ENCODE data around the gene SSR2. TPM values are rescaled to one million over a fixed set of nuclear protein-coding genes. Genes with fewer than 3 reads are reported as not detected.

Gene SSR2
- total and polyA plus RNA-seq, 7 experiments from 2014 or later, result 207 to 393 (median 268) TPM

DNA sequence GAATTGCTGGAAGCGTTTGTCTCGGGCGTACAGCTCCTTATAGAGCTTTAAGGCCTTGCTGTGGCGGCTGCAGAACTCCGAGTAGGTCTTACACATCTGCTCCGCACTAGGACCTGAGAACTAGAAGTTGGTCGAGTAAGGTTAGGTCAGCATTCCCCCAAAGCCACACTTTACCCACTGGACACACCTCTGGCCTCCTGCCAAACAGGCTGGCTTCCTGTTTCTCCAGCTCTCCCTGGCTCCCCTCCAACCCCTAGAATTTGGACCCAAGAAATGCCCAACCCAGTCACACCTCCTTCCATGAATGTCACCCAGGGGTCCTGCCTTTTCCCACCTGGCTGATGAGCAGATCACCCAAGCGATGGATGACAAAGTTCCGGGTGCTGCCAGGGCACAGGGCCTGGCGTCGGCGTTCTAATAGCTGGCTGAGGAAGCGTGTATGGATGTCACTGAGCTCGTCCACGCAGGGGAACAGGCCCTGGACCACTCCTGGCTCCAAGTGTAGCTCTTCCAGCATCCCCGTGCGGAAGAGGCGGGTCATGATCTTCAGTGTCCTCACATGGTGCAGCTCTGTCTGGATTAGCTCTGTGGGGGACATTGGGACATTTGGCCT lies 58.0 kb downstream of the SSR2 start:
- intact Hi-C loops (cut with micrococcal nuclease), result no loop called here
- H3K27ac ChIP-seq (ENCODE audit: low read depth, low read length), result peak overlapping the region; percentile 27

DNA sequence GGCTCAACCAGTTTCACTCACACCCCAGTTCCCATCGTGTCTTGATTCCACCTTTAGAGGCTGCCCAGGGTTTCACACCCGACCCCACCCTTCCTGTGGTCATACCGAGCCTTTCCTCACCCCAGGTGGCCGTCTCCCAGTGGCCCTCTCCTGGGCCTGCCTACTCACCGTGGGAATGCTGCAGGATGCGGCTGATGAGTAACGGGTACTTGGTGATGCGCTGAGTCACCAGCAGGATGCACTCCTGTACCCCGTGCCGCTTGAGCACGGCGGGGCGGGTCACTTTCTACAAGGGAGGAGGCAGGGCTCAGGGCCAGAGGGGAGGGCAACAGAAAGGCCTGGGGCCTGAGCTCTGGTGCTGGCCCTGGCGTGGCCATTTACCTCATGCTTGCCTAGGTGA lies 58.8 kb downstream of the SSR2 start:
- no peak overlapping the region for H3K27ac ChIP-seq (ENCODE audit: low read depth, low read length)
- POLR2A ChIA-PET, result interaction anchor here (1.1 to 2.0 kb wide), 5 partner anchors 8 to 17 kb away, joined by 3 to 12 read pairs (median 5); partner anchors contain the start of gene ARHGEF2

More for the DNA sequence above, 58.0 kb downstream of the SSR2 start:
- Histone ChIP-seq H3K36me3 (ENCODE audit: control insufficient read depth in 2 of 3, insufficient read depth in 3 of 3, low read length in 3 of 3) (peaks cover 38 to 94% (median 56%) of the 10 kb centered on the region in 3 experiments), H3K4me1 (ENCODE audit: control insufficient read depth in 2 of 2, insufficient read depth in 2 of 2, low read length in 2 of 2) (peaks cover 12 to 16% of the 10 kb centered on the region in 2 donors), H3K9me3 (ENCODE audit: control insufficient read depth in 2 of 3, low read length in 3 of 3) (no peaks in the 10 kb centered on the region), H3K27me3 (ENCODE audit: control insufficient read depth in 2 of 2, insufficient read depth in 2 of 2, low read length in 2 of 2) (no peaks in the 10 kb centered on the region), H3K4me3 (ENCODE audit: low read length) (no peak overlapping the region)
- Mint-ChIP-seq H3K9me3 (no peaks in the 10 kb centered on the region), H3K27me3 (no peaks in the 10 kb centered on the region), H3K27ac (peak overlapping the region in 3 of 9 donors; percentile 38 to 82 (median 59)), H3K36me3 (peaks cover 0 to 44% (median 16%) of the 10 kb centered on the region in 5 donors), H3K4me3 (no peak overlapping the region), H3K4me1 (peaks cover 18 to 42% (median 28%) of the 10 kb centered on the region in 7 donors)
- ATAC-seq (no peak), DNase-seq (no peak)
- ChIA-PET CTCF (interaction anchor here (0.6 to 1.6 kb wide), 2 partner anchors 26 to 27 kb away, joined by 3 to 6 read pairs; no protein-coding TSS in a partner anchor), POLR2A (interaction anchor here (1.1 to 1.7 kb wide), 4 partner anchors 12 to 18 kb away, joined by 3 to 12 read pairs (median 5); partner anchors contain the start of gene ARHGEF2)

DNA sequence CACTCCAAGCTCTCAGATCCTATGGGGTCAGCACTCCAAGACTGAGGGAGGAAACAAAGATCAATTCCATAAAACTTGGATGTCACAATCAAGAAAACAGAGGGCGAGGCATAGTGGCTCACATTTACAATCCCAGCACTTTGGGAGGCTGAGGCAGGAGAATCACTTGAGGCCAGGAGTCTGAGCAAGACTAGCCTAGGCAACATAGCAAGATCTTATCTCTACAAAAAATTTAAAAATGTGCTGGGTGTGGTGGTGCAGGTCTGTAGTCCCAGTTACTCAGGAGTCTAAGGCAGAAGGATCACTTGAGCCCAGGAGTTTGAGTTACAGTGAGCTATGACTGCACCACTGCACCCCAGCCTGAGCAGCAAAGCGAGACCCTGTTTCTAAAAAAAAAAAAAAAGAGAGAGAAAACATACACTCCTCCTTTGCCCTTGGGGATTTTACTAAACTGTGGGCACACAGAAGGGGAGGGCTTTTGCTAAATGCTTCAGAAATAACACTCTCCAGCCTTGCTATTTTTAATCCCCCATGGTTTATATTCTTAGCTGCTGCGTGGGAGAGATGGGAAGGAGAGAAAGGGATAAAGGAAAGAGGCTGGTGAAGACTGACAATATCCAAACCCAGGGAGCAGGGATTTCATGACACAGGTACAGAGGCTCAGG lies 60.5 kb downstream of the SSR2 start:
- no peaks in the 10 kb centered on the region for H3K4me1 ChIP-seq (ENCODE audit: control insufficient read depth in 2 of 2, insufficient read depth in 2 of 2, low read length in 2 of 2)
- H3K27me3 Mint-ChIP-seq, result no peaks in the 10 kb centered on the region
- H3K9me3 ChIP-seq (ENCODE audit: control insufficient read depth in 2 of 3, low read length in 3 of 3), result no peaks in the 10 kb centered on the region
- H3K36me3 ChIP-seq (ENCODE audit: control insufficient read depth in 2 of 3, insufficient read depth in 3 of 3, low read length in 3 of 3), result peaks cover 40 to 96% (median 55%) of the 10 kb centered on the region in 3 experiments
- peak overlapping the region; percentile 58 to 91 (median 67) for H3K27ac Mint-ChIP-seq
- H3K4me3 ChIP-seq (ENCODE audit: low read length), result no peak overlapping the region
- intact Hi-C loops (cut with micrococcal nuclease), result no loop called here
- no peak for ATAC-seq
- ChIA-PET CTCF (interaction anchor here (0.7 kb wide), 1 partner anchor 190 kb away, joined by 4 read pairs; no protein-coding TSS in a partner anchor), POLR2A (interaction anchor here (0.6 to 2.0 kb wide), 4 partner anchors 10 to 19 kb away, joined by 3 to 5 read pairs (median 4); no protein-coding TSS in a partner anchor)
- H3K36me3 Mint-ChIP-seq, result peaks cover under 1 to 39% (median 24%) of the 10 kb centered on the region in 5 donors
- DNase-seq, result no peak
- peak overlapping the region; percentile 40 for H3K27ac ChIP-seq (ENCODE audit: low read depth, low read length)
- no peak overlapping the region for H3K4me3 Mint-ChIP-seq
- no peaks in the 10 kb centered on the region for H3K27me3 ChIP-seq (ENCODE audit: control insufficient read depth in 2 of 2, insufficient read depth in 2 of 2, low read length in 2 of 2)
- H3K4me1 Mint-ChIP-seq, result peaks cover 0 to 30% (median 8%) of the 10 kb centered on the region in 7 donors
- H3K9me3 Mint-ChIP-seq, result no peaks in the 10 kb centered on the region

More for the DNA sequence above, 58.8 kb downstream of the SSR2 start:
- CTCF ChIA-PET, result interaction anchor here (0.8 to 1.6 kb wide), 2 partner anchors 28 to 105 kb away, joined by 3 to 6 read pairs; partner anchors contain the start of gene GON4L
- ATAC-seq (peak; percentile 84), DNase-seq (no peak)
- Histone ChIP-seq H3K4me3 (ENCODE audit: low read length) (no peak overlapping the region), H3K9me3 (ENCODE audit: control insufficient read depth in 2 of 3, low read length in 3 of 3) (no peaks in the 10 kb centered on the region), H3K4me1 (ENCODE audit: control insufficient read depth in 2 of 2, insufficient read depth in 2 of 2, low read length in 2 of 2) (peaks cover 5 to 9% of the 10 kb centered on the region in 2 donors), H3K36me3 (ENCODE audit: control insufficient read depth in 2 of 3, insufficient read depth in 3 of 3, low read length in 3 of 3) (peaks cover 46 to 96% (median 62%) of the 10 kb centered on the region in 3 experiments), H3K27me3 (ENCODE audit: control insufficient read depth in 2 of 2, insufficient read depth in 2 of 2, low read length in 2 of 2) (no peaks in the 10 kb centered on the region)
- peaks cover 12 to 40% (median 20%) of the 10 kb centered on the region in 7 donors for H3K4me1 Mint-ChIP-seq
- H3K27ac Mint-ChIP-seq, result peak overlapping the region in 5 of 9 donors; percentile 37 to 86 (median 63)
- H3K27me3 Mint-ChIP-seq, result no peaks in the 10 kb centered on the region
- no peaks in the 10 kb centered on the region for H3K9me3 Mint-ChIP-seq
- no peak overlapping the region for H3K4me3 Mint-ChIP-seq
- peaks cover 0 to 49% (median 23%) of the 10 kb centered on the region in 5 donors for H3K36me3 Mint-ChIP-seq
- intact Hi-C loops (cut with micrococcal nuclease), result no loop called here

Other genes starting within 250 kb of the SSR2 start
- 100 to 1,000 TPM in 4 of 5 experiments, 10 to 100 TPM in 1; 87.2 to 138 (median 106) TPM for gene GON4L, start 163.7 kb downstream of the SSR2 start, total RNA-seq
- gene GON4L, start 163.7 kb downstream of the SSR2 start, polyA plus RNA-seq, result 10 to 100 TPM; 25.4 to 40.5 TPM
- gene SYT11, start 161.4 kb downstream of the SSR2 start, total RNA-seq, result 10 to 100 TPM in 2 of 5 experiments, 1 to 10 TPM in 3; 1.4 to 22.9 (median 2.7) TPM
- under 1 TPM; 0.39 to 0.48 TPM for gene SYT11, start 161.4 kb downstream of the SSR2 start, polyA plus RNA-seq
- gene RIT1, start 109.6 kb downstream of the SSR2 start, total RNA-seq, result 10 to 100 TPM; 34.0 to 83.9 (median 41.4) TPM
- gene RIT1, start 109.6 kb downstream of the SSR2 start, polyA plus RNA-seq, result 10 to 100 TPM; 19.1 to 19.7 TPM
- gene KHDC4, start 86.5 kb downstream of the SSR2 start, total RNA-seq, result 100 to 1,000 TPM in 2 of 5 experiments, 10 to 100 TPM in 3; 64.6 to 117 (median 79.8) TPM
- gene KHDC4, start 86.5 kb downstream of the SSR2 start, polyA plus RNA-seq, result 1 to 10 TPM; 8.1 to 9.3 TPM
- not detected for gene RXFP4, start 79.3 kb downstream of the SSR2 start, total RNA-seq
- 1 to 10 TPM in 1 of 2 donors, under 1 TPM in 1; 0.60 to 1.3 TPM for gene RXFP4, start 79.3 kb downstream of the SSR2 start, polyA plus RNA-seq
- gene ARHGEF2, start 42.4 kb downstream of the SSR2 start, total RNA-seq, result 100 to 1,000 TPM; 108 to 236 (median 182) TPM
- 10 to 100 TPM; 17.0 to 28.5 TPM for gene ARHGEF2, start 42.4 kb downstream of the SSR2 start, polyA plus RNA-seq
- 10 to 100 TPM; 16.2 to 37.6 (median 31.3) TPM for gene UBQLN4, start 32.8 kb upstream of the SSR2 start, total RNA-seq
- 1 to 10 TPM; 6.7 to 9.9 TPM for gene UBQLN4, start 32.8 kb upstream of the SSR2 start, polyA plus RNA-seq
- 10 to 100 TPM; 13.3 to 66.1 (median 27.9) TPM for gene LAMTOR2, start 33.8 kb upstream of the SSR2 start, total RNA-seq
- 10 to 100 TPM; 90.1 to 97.9 TPM for gene LAMTOR2, start 33.8 kb upstream of the SSR2 start, polyA plus RNA-seq
- 1 to 10 TPM in 4 of 5 experiments, not detected in 1; 1.1 to 2.7 (median 2.2) TPM for gene RAB25, start 40.2 kb upstream of the SSR2 start, total RNA-seq
- 1 to 10 TPM; 1.5 to 1.8 TPM for gene RAB25, start 40.2 kb upstream of the SSR2 start, polyA plus RNA-seq
- gene MEX3A, start 61.5 kb upstream of the SSR2 start, total RNA-seq, result under 1 TPM in 4 of 5 experiments, not detected in 1; 0.05 to 0.15 (median 0.13) TPM
- gene MEX3A, start 61.5 kb upstream of the SSR2 start, polyA plus RNA-seq, result not detected
- 100 to 1,000 TPM in 2 of 5 experiments, 10 to 100 TPM in 1, 1 to 10 TPM in 2; 5.5 to 470 (median 18.0) TPM for gene LMNA, start 93.8 kb upstream of the SSR2 start, total RNA-seq
- gene LMNA, start 93.8 kb upstream of the SSR2 start, polyA plus RNA-seq, result under 1 TPM in 1 of 2 donors, not detected in 1; 0.20 TPM
- gene SEMA4A, start 132.6 kb upstream of the SSR2 start, total RNA-seq, result 10 to 100 TPM in 1 of 5 experiments, 1 to 10 TPM in 4; 1.8 to 48.6 (median 3.8) TPM
- under 1 TPM; 0.06 to 0.24 TPM for gene SEMA4A, start 132.6 kb upstream of the SSR2 start, polyA plus RNA-seq
- 10 to 100 TPM; 17.8 to 38.4 (median 19.6) TPM for gene SLC25A44, start 173.2 kb upstream of the SSR2 start, total RNA-seq
- gene SLC25A44, start 173.2 kb upstream of the SSR2 start, polyA plus RNA-seq, result 10 to 100 TPM in 1 of 2 donors, 1 to 10 TPM in 1; 8.3 to 21.2 TPM
- 10 to 100 TPM; 42.2 to 76.1 (median 58.2) TPM for gene PMF1, start 192.1 kb upstream of the SSR2 start, total RNA-seq
- gene PMF1, start 192.1 kb upstream of the SSR2 start, polyA plus RNA-seq, result 10 to 100 TPM; 72.4 to 81.2 TPM
- gene BGLAP, start 221.2 kb upstream of the SSR2 start, total RNA-seq, result 1 to 10 TPM; 2.8 to 7.4 (median 4.9) TPM
- gene BGLAP, start 221.2 kb upstream of the SSR2 start, polyA plus RNA-seq, result under 1 TPM in 1 of 2 donors, not detected in 1; 0.33 TPM
- 1 to 10 TPM; 1.4 to 6.2 (median 2.9) TPM for gene PAQR6, start 227.1 kb upstream of the SSR2 start, total RNA-seq
- under 1 TPM in 1 of 2 donors, not detected in 1; 0.22 TPM for gene PAQR6, start 227.1 kb upstream of the SSR2 start, polyA plus RNA-seq